RCC 7860 (cell line): ENCODE data around the gene PPP1R14D.
"Not testable (repeated sequence)": the region's sequence is repeated elsewhere in the genome, so short reads cannot be mapped to it uniquely, and the experiment has no call there.

Experiments used
- DNase-seq: peaks from one replicate; pipeline ENCODE4 v3.0.0-alpha.2; 2015; ENCODE audit warnings: low spot score
- FAIRE-seq: peaks from 2 replicates; lab custom pipeline; 2012; peaks lifted over from hg19 to GRCh38; lab: Jason Lieb, UNC

Gene PPP1R14D, protein sequence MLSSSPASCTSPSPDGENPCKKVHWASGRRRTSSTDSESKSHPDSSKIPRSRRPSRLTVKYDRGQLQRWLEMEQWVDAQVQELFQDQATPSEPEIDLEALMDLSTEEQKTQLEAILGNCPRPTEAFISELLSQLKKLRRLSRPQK

DNA sequence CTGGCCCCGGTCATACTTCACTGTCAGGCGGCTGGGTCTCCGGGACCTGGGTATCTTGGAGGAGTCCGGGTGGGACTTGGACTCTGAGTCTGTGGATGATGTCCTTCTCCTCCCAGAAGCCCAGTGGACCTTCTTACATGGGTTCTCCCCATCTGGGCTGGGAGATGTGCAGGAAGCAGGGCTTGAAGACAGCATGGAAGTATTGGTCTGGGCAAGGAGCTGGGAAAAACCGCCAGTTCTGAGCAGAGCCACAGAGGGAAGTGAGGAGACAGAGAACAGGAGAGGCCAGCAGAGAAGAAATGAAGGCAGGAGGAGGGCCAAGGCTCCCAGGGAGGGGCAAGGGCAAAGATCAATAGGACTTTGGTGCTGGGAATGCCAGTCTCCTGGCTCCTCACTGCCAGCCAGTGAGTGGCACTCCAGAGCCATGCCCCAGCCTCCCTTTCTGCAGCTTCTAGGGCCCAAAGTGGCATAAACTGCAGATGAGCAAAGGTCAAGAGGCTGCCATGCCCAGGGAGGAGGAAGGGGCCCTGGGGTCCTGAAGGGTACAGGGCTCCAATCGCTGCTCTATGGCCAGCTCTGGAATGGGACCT is at the start of gene PPP1R14D:
PPP1R14D (minus strand) TSS at position 262 of the 590 bp plus-strand sequence; CDS start at position 195, 67 bp downstream.
- no peak for FAIRE-seq

DNA sequence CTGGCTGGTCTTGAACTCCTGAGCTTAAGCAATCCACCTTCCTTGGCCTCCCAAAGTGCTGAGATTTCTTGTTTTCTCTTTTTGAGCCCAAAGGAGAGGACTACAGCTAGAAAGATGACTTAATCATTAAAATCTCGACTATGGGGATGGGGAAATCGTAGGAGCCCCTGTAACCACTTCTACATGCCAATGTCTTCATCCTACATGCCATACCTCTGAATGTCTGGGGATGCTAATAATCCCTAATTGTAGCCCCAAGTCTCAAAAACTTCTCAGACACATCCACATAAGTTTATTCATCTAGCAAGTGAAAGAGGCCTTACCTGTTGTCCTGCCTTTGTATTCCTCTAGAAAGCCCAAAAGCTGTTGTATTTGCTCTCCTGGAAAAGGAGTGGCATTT is 49.2 kb upstream of the PPP1R14D start:
- DNase-seq: no peak

More for the DNA sequence above, at the start of gene PPP1R14D:
- DNase-seq: no peak

DNA sequence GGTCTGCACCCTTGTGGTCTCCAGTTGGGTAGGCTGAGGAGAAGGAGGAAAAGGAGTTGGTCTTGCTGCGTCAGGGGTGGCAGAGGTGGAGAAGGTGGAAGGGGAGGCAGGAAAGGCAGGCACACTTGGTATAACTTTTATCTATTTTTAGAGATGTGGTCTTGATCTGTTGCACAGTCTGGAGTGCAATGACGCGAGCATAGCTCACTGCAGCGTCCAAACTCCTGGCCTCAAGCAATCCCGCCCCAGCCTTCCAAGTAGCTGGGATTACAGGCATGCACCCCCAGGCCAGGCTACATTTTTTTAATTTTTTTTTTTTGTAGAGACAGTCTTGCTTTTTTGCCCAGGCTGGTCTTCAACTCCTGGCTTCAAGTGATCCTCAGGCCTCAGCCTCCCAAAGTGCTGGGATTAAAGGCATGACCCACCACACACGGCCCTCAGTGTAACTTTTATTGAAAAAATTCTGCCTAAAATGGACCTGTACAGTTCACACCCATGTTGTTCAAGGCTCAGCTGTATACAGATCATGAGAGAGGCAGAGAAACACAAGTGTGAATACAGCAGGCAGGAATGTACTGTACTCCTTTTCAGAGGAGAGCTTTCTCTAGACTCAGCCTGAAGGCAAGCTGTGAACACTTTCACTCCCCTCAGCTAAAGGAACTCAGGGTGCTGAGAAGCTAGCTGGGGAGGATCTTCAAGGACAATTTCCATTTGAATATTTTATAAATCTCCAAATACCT is 47.7 kb upstream of the PPP1R14D start:
- no peak for FAIRE-seq
- DNase-seq: no peak

More for the DNA sequence above, 49.2 kb upstream of the PPP1R14D start:
- no peak for FAIRE-seq

DNA sequence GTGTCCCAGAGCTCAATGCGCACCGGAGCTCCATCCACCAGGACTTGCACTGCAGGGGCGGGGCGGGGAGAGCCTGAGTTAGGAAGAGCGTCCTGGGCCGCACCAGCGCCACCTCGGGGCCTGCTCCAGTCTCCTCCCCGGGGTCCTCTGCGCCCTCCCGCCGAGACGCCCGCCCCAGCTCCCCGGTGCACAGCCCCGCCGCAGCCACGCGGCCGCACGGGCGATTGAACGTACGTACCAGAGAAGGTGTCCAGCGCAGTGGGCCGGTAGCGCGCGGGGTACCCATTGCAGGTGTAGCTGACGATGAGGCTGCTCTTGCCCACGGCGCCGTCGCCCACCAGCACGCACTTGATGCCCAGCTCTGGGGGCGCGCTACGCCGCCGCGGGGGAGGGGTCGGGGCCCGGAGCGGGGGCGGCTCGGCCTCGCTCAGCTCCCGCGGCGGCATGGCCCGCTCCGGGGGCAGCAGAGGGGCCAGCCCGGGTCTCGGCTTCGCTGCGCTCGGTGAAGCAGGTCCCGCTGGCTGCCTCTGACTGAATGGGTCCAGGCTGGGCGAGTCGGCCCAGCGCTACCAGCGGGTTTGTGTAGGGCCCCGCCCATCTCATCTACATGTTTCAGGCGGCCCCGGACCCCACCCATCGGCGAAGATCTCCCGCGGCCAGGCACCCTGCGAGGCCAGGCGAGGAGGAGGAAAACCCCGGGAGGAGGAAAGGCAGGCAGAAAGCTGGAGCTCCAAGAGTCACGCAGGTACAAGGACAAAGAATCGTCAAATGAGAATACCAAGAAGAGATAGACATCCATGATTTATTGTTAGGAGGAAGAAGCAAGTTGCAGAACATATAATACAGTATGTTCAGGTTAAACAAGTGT is 45.4 kb upstream of the PPP1R14D start, which contains the start of gene RHOV:
RHOV (minus strand) TSS at position 541 of the 868 bp plus-strand sequence; CDS start at position 446, 95 bp downstream.
- DNase-seq: peak; percentile 13
- no peak for FAIRE-seq

DNA sequence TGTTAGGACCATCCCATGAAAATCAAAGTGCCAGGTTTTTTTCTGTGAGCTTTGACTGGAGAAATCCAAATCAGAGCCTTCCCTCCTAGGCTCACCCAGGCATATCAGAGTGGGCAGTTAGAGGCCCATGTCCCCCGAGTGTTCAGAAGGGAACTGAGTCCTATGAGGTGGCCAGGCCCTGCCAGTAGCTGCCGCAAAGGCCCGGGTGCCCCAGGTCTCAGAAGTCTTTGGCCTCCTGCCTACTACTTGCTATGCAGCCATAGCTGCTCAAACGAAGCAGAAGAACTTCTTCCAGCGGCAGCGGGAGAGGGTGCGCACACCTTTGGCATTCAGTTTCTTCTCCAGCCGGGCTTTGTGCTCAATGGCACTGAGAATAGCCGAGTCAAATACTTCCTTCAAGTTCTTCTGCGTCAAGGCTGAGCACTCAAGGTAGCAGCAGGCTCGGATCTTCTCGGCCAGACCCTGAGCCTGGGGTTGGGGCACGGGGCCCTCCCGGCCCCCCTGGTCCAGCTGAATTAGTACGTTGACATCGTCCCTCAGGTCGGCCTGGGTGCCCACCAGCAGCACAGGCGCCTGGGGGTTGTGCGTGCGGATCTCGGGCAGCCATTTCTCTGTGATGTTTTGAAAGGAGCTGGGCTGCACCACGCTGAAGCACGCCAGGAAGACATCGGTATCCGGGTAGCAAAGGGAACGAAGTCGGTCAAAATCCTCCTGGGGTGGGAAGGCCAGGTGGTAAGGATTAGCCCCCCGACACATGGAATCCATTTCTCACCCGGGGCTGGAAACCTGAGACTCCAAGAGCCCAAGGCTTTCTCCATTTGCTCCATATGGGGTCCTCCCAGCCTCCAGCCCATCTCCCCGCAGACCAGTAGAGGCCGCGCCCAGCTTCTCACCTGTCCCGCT is 44.5 kb upstream of the PPP1R14D start:
- FAIRE-seq: no peak
- no peak for DNase-seq

DNA sequence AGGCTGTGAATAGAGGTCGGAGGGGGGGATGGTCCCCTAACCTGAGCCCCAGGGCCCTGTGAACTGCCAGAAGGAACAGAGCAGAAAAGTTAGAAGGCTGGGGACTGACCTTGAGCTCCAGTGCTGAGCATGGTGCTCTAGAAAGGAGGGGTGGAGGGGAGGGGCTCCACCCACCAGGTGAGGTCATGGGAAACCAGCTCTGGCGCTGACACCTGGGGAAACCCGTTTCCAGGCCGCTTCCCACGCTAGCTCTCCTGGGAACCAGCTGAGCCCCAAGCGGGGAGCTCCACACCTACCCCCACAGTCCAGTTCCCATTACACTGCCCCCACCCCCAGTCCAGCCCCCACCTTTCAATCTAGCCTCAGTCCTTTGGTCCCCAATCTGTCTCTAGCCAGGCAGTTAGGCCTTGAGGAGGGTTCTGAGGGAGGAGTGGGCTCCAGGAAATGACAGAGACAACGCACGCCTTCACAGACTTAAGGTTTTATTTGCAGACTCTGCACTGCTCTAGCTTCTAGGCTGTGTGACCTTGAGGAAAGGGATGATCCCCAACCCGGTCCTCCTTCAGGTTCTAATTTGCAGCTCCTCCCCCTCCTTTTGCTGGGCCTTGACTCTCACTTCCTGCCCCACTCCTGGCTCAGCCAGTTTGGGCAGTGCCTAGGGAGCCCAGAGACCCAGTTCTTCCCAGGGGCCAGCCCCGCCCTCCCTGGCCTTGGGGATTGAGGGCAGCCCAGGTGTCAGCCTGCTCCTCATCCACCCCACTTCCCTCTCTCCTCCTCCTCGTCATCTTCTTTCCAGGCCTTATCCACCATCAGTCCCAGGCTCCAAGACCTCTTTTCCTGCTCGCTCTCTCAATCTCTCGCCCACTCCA is 43.5 kb upstream of the PPP1R14D start:
- no peak for DNase-seq
- FAIRE-seq: no peak

DNA sequence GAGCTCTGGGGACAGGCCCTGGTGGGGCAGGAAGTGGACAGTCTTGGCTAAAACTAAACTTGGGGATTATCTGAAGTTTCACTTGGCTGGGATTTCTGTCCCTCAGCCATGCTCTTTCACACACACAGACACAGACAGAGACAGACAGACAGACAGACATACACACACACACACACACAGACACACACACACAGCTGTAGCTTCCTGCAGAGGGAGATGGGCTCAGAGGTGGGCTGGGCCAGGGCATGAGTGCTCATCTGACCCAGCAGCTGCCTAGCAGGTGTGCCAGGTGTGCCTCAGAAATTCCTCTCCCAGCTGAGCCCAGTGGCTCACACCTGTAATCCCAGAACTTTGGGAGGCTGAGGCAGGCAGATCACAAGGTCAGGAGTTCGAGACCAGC is 42.2 kb upstream of the PPP1R14D start:
- FAIRE-seq (no peak), DNase-seq (no peak)

DNA sequence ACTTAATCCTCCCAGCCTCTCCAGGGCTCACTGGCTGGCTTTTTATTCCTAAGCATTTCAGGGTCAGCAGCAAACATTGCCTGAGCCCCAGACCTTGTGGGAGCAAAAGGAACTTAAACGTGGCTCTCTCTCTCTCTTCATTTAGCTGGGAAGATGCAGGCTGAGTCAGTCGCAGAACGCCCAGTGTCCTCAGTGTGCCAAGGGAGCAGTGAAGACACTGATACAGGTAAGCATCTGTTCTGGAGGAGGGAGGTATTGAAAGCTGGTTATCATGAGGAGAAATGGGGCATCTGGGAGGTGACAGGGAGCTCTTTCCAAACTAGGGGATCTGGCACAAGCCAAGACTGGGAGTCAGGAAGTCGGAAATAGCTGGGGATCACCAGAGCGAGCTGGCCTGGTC is 41.2 kb upstream of the PPP1R14D start:
- DNase-seq (no peak), FAIRE-seq (no peak)

DNA sequence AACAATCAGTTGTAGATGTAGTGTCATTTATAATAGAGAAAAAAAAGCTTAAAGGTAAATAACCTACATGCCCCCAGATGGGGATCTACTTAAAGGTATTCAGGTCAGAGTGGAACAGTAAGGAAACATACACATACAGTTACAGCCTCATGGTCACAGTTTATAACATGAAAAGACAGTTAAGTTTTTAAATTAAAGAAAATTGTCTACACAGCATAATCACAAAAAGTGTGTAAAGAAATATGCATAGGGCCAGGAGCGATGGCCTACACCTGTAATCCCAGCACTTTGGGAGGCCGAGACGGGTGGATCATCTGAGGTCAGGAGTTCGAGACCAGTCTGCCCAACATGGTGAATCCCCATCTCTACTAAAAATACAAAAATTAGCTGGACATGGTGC is 38.7 kb upstream of the PPP1R14D start:
- DNase-seq: no peak
- FAIRE-seq: no peak

DNA sequence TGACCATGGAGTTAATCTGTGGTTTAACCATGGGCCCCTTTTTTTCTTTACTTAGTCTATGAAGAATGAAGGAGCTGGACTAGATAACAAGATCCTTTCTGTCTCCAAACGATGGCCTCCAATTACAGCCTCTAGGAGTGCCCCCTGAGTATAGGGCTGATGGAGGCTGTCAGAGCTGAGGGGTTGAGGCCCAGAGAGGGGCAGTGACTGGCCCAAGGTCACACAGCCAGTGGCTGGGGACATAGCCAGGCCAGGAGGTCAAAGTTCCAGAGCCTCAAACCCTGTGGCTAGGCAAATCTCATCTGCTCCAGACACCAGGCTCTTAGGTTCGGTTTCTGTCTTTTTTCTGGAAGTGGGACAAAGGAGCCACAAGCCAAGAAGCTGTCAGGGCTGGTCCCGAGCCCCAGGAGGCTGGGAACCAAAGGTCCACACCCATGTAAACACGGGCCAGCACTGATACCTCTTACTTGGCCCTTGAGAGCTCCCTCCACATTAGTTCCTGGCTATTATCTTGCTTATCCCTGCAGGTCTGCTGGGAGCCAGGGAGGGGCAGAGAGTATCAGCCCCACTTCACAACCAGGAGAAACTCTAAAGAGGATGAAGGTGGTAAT is 35.3 kb upstream of the PPP1R14D start:
- DNase-seq (no peak), FAIRE-seq (no peak)

DNA sequence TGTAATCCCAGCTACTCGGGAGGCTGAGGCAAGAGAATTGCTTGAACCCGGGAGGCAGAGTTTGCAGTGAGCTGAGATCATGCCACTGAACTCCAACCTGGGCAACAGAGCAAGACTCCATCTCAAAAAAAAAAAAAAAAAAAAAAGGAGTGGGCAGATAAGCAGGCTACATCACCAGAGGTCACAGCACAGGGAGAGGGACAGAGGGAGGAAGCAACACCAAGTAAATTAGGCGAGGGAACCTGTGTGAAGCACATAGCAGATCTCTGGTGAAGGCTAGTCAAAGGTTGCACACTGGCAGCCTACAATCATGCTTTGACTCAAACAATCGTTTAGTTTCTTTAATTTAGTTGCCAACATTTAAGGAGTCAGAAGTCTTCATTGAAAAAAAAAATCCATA is 32.6 kb upstream of the PPP1R14D start:
- DNase-seq, FAIRE-seq: not testable (repeated sequence)

DNA sequence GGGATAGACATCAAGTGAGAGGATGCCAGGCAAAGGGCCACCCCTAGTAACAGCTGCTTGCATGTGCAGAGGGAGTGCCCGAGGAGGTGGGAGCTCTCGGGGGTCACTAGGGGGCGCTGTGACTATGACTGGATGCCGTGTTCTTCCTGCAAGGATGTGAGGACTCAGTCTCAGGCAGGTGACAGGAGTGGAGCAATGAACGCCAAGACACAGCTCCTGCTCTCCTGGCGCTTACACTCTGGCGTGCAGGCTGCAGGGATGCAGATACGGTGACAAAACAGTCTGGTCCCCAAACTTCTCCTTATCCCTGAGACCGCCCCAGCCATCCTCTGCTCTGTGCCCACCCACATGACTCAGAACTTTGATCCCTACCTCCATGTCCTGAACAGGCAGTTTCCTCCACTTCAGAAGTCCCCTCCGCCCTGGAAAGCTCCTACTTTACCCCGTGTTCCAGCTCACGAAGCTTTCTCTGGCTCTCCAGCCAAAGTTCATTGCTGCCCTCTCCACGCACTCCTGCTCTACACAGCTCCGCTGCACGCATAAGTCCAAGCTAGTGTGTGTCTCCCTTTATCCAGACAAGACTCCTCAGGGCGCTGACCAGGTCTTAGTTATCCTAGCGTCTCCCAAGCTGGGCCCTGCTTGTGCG is 30.8 kb upstream of the PPP1R14D start:
- no peak for FAIRE-seq
- DNase-seq: peak; percentile 58

DNA sequence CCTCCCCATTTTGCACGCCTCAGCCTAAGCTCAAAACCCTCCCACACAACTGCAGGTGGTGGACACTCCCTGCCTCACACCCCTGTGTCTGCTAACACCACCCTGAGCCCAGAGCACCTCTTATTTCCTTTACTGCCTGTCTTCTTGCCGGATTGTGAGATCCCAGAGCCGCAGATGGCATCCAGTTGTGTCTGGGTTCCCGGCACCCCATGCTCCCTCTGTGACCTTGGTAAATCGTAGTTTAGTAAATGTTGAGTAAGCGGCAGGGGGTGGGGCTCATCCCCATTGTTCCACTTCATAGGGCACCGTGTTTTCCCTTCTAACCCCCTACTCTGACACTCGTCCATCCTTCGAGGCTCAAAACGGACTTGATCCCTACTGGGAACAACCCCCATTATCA is 30.2 kb upstream of the PPP1R14D start:
- FAIRE-seq (no peak), DNase-seq (no peak)

DNA sequence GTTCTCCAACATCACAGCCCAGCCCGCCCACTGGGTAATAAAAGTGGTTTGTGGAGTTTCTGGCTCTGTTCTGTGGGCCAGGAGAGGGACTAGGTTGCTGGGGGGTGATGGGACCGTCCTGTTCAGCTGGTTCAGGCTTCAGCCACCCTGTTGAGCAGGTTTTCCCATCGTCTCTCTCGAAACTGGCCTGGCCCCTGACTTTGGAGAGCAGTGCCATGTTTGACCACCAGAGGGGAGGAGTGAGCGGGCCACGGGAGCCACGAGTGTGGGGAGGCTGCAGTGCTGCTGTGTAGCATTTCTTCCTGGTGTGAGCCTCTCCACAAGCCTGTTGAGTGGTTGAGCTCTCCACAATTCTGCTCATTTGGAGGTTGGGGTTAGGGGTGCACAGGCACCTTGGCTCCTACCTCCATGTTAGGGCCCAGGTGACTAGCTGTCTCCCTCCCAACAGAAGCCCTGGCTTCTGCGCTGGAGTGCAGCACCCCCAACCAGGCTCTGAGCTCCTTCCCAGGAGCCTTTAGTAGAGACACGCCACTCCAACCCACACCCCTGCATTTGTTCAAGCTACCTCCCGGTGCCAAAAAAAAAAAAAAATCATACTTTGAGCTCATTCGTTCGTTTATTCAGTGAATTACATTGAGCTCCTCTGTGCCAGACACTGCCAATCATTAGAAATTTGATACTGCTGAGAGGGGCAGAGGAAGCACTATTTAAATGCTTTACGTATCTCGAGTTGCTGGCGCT is 29.3 kb upstream of the PPP1R14D start:
- peak; percentile 39 for DNase-seq

DNA sequence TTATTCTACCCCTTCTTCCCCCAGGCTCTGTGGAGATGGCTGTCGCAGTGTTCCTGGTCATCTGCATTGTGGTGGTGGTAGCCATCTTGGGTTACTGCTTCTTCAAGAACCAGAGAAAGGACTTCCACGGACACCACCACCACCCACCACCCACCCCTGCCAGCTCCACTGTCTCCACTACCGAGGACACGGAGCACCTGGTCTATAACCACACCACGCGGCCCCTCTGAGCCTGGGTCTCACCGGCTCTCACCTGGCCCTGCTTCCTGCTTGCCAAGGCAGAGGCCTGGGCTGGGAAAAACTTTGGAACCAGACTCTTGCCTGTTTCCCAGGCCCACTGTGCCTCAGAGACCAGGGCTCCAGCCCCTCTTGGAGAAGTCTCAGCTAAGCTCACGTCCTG is 28.2 kb upstream of the PPP1R14D start:
- FAIRE-seq (no peak), DNase-seq (no peak)

More for the DNA sequence above, 29.3 kb upstream of the PPP1R14D start:
- no peak for FAIRE-seq

DNA sequence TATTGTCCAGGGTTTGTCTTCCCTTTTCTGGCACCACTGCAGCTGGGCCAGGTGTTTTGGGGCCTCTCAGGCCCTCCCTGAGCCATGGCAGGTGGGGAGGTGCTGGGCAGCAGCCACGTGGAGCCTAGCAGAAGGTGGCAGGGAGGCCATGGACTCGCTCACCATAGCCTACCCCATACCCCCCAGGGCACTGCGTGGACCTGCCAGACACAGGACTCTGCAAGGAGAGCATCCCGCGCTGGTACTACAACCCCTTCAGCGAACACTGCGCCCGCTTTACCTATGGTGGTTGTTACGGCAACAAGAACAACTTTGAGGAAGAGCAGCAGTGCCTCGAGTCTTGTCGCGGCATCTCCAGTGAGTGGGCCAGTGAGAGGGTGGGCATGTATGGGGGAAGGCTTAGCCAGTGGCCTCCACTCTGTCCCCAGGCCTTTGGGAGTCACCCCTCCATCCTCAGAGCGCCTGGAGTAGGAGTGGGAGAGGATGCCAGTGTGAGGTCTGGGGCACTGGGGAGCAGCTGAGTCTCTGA is 27.3 kb upstream of the PPP1R14D start:
- DNase-seq (no peak), FAIRE-seq (no peak)

DNA sequence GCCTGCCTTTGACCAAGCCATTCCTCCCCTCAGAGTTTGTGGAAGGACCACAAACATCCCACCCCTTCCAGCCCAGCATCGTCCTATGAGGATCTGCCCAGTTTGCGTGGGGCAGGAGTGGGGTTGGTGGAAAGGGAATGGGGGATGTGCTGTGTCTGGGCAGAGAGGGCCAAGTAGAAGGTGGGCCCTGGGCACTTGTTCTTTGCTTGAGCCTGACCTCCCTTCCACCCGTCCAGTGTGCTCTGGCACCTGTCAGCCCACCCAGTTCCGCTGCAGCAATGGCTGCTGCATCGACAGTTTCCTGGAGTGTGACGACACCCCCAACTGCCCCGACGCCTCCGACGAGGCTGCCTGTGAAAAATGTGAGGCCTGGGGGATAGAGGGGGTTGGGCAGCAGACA is 25.7 kb upstream of the PPP1R14D start:
- FAIRE-seq (no peak), DNase-seq (no peak)
